GM19438 (cell line): ENCODE measurements around the gene MCM8.
"Not testable (repeated sequence)": the region's sequence is repeated elsewhere in the genome, so short reads cannot be mapped to it uniquely, and the experiment has no call there.

Experiments used
- ATAC-seq: cut with Tn5 transposase; IDR thresholded peaks from one replicate; pipeline ENCODE4 v1.9.1; 2021; ENCODE audit warnings: low read depth; ENCODE audit not compliant: unreplicated experiment

Gene MCM8

DNA sequence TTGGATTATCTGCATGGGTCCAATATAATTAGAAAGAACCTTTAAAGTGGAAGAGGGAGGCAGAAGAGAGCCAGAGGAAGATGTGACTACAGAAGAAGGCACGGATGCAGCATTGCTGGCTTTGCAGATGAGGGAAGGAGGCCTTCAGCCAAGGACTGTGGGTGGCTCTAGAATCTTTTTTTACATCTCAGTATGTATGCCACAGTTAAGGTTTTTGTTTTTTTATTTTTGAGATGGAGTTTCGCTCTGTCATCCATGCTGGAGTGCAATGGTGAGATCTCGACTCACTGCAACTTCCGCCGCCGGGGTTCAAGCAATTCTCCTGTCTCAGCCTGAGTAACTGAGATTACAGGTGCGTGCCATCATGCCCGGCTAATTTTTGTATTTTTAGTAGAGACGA is 49.3 kb downstream of the MCM8 start:
- ATAC-seq, result no peak

DNA sequence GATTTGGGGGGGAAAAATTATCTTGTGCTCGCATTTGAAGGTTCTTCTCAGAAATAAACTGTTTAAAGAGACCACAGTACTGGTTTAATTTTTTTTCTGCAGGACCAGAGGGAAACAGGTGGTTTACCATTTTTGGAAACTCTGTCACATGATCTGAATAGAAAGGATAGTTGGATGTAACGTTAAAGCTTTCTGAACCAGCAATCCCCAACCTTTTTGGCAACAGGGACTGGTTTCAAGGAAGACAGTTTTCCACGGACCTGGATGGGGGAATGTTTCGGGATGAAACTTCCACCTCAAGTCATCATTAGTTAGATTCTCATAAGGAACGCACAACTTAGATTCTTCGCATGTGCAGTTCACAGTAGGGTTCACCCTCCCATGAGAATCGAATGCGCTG is 50.4 kb downstream of the MCM8 start:
- no peak for ATAC-seq

DNA sequence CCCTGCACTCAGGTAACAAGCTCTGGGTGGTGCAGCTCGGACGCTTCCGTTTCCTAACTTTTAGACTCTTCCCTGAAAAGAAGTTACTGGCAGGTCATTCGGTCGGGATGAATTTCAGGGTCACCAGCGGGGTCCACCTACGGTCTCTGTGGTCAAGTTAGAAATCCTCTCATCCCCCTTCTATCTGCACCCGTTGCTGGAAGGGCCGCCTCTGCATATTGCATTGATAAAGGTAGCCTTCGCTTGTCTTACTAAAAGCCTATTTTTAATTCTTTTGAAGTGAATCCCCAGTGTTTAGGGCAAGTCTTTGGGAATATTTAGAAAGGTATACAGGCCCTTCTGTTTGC is 56.1 kb downstream of the MCM8 start:
- no peak for ATAC-seq

DNA sequence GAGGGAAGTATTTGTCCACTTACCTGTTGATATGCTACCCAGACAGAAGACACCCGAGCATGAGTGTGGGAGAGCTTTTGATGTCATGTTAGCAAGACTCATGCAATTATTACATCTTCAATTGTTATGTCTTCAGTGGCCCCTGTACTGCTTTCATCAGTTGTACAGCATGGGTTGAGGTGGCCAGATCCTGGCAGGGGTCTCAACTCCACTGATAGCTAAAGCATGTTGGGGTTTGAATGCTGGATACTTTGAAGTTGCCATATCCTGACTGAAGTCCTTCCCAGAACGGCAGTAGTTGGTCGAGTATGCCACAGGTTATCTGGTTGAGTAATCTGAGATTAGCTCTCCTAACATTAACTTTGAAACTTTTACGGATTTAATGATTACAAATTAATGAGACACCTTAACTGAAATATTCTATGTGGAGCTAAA is 56.7 kb downstream of the MCM8 start:
- ATAC-seq, result no peak

DNA sequence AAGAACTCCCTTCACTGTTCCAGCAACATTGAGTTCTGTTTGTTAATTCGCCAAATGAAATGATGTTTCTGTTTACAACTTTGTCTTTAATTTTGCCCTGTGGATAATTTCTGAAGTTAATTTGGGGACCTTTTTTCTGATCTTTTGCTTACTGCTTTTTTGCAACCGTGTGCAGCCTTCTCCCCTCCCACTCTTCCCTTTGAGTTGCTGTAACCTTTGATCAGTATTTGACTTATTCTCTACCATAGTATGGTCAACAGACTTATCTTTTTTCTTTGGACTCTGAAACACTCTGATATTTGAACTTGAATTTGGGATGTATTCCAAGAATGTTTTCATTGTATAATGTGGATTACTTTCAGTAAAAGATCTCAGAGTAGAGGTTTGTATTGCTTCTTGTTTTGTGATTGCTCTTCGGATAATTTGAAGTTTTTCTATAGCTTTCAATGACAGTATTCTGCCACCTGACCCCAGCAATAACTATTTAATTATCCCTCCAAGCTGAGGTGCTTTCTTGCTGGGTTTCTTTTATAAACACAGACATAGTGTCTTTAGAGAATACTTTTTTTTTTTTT is 57.2 kb downstream of the MCM8 start:
- ATAC-seq, result no peak

DNA sequence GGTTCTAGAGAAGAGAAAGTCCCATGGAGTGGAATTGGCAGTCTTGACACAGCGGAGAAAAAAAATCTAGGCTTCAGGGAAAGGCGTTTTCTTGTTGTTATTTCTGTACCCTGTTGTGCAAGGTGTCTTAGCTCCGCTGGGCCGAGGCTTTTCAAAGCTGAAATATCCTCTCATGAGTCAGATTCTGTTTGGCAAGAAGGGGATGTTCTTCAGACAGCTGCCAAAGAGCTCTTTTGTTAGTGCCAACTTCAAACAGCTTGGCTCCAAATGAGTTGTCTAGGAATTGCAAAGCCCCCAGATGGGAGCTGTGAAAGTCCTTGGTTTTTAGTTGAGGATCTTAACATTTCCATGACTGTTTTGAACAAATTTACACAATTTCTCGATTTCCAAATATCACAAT is 57.8 kb downstream of the MCM8 start:
- no peak for ATAC-seq

DNA sequence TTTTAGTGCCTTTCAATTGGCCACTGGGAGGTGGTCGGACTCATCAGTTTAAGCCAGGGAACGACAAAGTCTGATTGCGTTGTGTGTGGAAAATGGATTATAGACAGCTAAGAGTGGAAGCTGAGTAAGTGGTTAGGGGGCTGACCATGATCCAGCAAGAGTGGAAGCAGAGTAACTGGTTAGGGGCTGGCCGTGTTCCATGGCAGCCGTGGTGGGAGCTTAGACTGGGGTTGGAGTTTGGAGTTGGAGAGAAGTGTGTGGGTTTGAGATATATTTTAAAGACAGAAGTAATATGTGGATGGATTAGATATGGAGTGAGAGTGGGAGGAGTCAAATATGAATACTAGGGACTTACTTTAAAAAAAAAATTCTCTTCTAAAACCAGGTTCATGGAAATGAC is 61.7 kb downstream of the MCM8 start:
- no peak for ATAC-seq

DNA sequence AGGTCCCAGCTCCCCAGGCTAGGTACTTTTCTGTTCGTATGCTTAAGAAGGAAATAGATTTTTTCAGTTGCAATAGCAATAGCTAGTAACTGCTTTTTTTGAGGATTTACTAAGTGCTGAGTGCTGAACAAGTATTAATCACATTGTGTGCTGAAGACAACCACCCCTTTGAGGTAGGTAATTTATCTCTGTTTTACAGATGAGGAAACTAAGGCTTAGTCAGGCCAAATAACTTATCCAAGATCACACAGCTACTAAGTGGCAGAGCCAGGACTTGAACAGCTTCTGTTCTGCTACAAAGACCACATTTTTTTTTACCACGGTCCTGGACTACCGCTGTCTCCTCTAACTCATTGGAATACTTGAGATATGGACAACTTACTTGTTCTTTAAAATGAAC is 63.6 kb downstream of the MCM8 start:
- no peak for ATAC-seq

DNA sequence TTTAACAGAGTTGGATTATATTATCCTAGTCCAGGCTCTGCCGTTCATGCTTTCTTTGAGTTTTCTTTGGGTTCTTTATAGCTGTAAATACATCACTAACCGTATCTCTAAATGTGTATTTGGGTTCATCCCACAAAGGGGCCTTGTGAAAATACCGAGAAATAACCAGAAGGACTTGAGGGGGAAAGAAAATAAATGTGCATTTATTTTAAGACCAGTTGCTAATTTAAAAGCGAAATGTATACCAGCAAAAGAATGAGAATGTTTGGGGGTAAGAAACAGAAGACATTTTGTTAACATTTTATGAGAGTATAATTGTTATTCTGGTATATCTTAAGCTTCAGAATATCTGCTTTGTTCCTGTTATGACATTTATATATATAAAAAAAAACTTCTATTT is 64.5 kb downstream of the MCM8 start:
- no peak for ATAC-seq

DNA sequence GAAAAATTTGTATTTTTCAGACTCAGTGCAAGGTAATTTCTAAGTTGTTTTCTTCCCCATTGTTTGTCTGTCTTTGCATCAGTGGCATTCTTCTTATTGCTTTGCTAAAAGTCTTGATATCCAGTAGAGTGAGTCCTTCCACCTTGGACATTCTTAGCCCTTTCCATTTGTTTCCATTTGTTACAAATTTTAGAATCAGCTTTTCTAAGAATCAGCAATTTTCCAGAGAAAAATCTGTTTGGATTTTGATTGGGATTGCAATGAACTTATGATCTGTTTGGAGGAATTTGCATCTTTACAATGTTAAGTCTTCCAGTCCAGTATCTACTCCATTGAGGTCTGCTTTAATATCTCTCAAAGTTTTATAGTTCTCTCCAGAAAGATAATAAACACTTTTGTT is 67.0 kb downstream of the MCM8 start:
- no peak for ATAC-seq

DNA sequence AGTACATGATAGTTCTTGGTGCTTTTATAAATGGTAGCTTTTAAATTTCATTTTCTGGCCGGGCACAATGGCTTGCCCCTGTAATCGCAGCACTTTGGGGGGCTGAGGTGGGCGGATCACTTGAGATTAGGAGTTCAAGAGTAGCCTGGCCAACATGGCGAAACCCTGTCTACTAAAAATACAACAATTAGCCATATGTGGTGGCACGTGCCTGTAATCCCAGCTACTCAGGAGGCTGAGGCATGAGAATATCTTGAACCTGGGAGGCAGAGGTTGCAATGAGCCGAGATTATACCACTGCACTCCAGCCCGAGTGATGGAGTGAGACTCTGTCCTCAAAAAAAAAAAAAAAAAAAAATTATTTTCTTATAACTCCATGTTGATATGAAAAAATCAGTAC is 67.4 kb downstream of the MCM8 start:
- ATAC-seq, result no peak

DNA sequence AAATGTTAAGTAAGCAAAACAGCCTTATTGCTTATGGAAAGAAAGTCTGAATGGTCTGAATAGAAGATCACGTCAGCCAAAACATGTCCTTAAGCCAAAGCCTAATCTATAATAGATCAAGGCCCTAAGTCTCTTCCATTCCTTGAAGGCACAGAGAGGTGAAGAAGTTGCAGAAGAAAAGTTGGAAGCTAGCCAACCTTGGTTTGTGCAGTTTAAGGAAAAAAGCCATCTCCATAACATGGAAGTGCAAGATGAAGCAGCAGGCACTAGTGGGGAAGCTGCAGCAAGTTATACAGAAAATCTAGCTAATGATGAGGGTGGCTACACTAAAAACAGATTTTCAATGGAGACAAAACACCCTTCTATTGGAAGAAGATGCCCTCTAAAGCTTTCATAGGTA is 74.3 kb downstream of the MCM8 start:
- ATAC-seq, result no peak

DNA sequence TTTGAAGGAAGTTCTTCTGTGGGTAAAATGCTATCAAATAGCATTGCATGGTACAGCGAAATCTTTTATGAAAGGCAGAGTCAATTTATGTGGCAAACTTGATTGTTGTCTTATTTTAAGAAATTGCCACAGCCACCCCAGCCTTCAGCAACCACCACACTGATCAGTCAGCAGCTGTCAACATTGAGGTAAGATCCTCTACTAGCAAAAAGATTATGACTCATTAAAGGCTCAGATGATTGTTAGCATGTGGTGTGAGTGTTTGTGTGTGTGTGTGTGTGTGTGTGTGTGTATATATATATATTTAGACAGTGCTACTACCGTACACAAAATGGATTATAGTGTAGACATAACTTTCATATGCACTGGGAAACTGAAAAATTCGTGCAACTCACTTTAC is 75.6 kb downstream of the MCM8 start:
- no peak for ATAC-seq

DNA sequence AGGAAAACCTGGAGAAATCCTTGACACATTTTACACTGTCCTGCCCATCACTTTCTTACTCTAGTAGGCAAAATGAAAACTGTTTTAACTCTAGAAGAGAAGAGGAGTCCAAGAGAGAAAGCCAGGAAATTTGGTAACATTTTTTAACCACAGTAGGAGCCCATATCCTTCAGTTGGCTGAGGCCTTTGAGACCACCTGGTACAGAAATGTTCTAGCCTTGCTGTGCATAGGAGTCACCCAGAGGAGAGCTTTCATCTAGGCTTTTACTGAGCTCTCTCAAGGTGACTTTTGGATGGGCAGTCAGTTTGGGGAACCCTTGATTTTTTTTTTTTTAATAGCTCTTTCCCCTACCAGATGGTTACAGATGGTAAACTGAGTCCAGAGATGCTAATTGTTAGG is 78.4 kb downstream of the MCM8 start:
- no peak for ATAC-seq

DNA sequence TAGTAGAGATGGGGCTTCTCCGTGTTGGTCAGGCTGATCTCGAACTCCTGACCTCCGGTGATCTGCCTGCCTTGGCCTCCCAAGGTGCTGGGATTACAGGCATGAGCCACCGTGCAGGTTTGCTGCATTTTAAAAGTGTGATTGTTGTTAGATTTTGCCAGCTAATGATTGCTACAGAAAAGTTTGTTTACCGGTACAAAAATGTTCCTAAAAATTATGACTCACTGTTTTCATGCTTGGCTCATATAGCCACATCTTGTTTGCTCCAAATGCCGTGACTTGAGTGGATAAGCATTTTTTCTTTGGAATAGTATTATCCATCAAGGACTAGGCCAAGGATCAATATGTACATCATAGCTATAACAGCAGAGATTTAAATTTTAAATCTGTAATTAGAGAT is 79.1 kb downstream of the MCM8 start:
- no peak for ATAC-seq

DNA sequence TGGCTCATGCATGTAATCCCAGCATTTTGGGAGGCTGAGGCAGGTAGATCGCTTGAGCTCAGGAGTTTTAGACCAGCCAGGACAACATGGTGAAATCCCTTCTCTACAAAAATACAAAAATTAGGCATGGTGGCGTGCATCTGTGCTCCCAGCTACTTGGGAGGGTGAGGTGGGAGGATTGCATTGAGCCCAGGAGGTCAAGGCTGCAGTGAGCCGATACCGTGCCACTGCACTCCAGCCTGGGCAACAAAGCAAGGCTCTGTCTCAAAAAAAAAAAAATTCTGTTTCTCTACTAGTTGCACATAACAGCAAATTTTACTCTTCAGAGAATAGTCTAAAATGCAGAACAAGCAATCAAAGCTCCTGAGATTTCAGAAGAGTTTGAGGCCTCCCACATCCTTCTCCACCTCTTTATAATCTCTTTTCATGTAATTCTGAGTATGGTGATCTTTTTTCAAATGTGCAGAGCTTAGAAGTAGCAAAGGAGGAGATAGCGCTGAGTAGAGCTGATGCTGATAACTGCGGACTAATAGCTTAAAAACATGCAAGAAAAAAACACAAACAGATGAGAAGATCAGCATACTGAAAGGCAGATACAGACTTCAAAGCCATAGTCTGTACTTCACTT is 80.1 kb downstream of the MCM8 start:
- no peak for ATAC-seq

DNA sequence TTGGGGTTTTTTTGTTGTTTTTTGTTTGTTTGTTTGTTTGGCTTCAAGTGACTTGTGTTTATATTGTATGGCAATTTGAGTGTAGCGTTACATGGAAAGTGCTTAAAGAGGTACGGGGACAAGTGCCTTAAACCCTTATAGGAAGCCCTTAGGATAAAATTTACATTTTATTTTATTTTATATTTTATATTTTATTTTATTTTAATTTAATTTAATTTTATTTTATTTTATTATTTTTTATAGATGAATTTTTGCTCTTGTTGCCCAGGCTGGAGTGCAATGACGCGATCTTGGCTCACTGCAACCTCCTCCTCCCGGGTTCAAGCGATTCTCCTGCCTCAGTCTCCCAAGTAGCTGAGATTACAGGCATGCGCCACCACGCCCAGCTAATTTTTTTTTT is 82.5 kb downstream of the MCM8 start:
- ATAC-seq, result not testable (repeated sequence)

DNA sequence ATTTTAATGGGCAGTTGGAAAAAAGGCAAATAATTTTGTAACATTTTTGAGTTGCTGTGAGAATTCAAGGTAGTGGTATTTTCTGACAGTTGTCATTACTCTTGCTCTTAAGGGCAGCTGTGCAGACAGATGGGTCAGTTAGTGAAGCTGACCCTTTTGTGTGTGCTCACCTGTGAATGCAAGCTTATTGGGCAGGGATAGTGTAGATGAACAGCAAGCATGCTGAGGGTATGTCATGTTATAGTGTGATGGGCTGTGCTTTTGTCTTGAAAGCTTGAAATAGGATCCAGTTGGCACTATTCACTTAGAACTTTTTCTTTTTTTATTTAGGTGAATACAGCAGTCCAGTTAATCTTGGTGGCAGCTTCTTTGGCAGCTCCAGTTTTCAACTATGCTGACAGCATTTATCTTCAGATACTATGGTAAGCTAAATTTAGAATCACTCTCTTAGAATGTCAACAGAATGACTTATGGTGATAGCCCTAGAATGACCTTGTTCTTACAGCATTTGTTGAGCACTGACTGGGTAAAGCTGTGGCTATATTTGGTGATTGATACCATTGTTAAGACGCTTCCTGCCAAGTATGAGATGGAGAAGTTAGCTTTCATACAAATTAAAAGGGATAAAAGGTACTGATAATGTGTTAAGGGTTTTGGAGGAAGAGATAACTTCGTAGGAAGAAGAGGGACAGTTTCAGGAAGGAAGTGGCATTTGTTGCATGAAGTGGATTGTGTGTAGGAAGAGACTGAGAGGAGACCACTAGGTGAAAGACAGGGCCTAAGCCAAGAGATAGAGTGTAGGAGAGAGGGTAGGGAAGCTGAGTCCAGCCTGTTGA is 83.9 kb downstream of the MCM8 start:
- no peak for ATAC-seq

DNA sequence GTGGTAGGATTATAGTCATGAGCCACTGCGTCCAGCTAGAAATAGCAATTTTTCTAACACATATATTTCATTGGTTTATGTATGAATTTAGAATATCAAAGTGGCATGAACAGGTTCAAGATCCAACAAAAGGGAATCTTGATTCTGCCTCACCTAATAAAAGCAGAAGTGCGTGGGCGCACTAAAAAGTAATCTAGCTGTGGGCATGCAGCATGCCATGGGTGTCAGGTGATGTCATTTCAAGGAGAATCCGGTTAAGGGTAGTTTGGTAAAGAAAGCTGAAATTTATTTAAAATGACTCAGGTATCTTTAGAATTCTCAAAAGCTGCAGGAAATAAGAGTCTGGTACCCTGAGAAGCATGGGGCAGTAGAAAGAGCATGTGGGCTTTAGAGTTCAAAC is 85.8 kb downstream of the MCM8 start:
- no peak for ATAC-seq

DNA sequence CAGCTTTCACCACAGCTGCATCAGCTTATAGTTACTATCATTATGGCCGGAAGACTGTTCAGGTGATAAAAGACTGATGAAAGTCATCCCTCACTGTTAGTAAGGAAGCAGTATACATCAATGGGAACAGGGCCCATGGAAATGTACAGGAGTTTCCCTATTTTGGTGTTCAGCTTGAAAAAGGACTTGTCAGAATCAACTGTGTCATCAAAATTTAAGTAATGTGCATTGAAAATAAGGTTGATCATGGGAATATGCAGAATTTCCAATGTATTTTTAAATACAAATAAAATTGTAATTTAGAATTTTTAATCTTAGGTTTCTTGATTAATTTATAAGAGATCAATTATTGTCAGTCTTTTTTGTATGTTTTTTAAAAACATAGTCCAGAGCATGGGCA is 86.6 kb downstream of the MCM8 start:
- ATAC-seq, result no peak

DNA sequence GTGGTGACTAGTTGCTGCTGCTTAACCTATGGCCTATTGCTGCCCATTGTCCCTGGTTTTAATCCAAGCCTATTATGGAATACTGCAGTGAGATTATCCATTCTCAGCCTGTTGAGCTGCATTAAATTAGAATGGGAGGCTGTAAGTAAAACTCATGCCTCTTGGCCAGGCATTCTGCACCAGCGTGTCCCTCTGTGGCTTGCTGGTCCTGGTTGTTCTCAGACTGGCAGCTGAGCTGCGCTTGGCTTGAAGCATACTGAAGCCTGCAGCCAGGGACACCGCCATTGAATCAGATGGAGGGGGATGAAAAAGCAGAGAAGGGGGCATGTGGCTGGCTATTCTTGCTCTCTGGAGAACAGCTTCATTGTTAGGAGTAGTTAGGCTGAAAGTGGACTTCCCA is 87.8 kb downstream of the MCM8 start:
- no peak for ATAC-seq

DNA sequence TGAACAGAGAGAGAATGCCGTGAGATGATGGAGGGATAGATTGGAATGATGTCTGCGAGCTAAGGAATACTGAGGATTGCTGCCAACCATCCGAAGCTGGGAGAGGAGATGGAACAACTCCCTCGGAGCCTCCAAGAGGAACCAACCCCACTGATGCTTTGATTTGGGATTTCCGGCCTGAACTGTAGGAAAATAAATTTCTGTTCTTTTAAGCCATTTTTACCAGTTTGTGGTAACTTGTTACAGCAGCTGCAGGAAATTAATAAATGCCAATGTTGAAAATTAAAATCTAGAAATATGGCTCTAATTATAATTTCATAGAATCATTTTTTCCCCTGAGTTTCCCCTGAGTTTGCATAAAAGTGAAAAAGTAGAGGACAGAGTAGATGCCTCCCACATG is 89.3 kb downstream of the MCM8 start:
- ATAC-seq, result no peak
